Measurements from ENCODE around the gene RNF150.
A peak's percentile ranks its signal among the peaks of the same experiment; 100 is the strongest.

GRCh38 chr4:140935254-140935653, 198.0 kb downstream of the RNF150 start:
- no peak for TF ChIP-seq CTCF (IDR thresholded peaks at IDR 0.05)
- TF ChIP-seq POLR2A (IDR thresholded peaks at IDR 0.05; ENCODE audit: low read depth), result no peak
- peak; percentile 32 to 62 for TF ChIP-seq POLR2AphosphoS5 (IDR thresholded peaks at IDR 0.05)
- TF ChIP-seq EP300 (IDR thresholded peaks at IDR 0.05), result no peak
